K562 (cell line): ENCODE data around the gene SLC25A1. TPM values are rescaled to one million over a fixed set of nuclear protein-coding genes. Genes with fewer than 3 reads are reported as not detected.

Experiments
- BRF1 ChIP-seq: IDR thresholded peaks from 3 replicates; pipeline ENCODE4 v1.6.1; 2011; ENCODE audit warnings: borderline replicate concordance, mild to moderate bottlenecking; ENCODE audit not compliant: insufficient read length; ENCODE audit errors: extremely low read depth
- DACH1 ChIP-seq: fragments of 450-650 bp; IDR thresholded peaks from 2 replicates; pipeline ENCODE4 v1.6.1; 2018; ENCODE audit not compliant: partially characterized antibody
- KDM1A ChIP-seq, 2 experiments: fragments of 450-650 bp; IDR thresholded peaks; 2 replicates each; pipeline ENCODE4 v1.6.1; 2016; ENCODE audit warnings: mild to moderate bottlenecking in 2 of 2
- KDM5B ChIP-seq: fragments of 200-600 bp; sonication (generic); IDR thresholded peaks from 2 replicates; pipeline ENCODE4 v1.6.1; 2012; ENCODE audit warnings: low read depth, mild to moderate bottlenecking, moderate library complexity, low read length, control low read depth, inconsistent platforms; ENCODE audit not compliant: insufficient replicate concordance
- MBD1 ChIP-seq: fragments of 250-450 bp; sonication (Bioruptor Pico); IDR thresholded peaks from 2 replicates; pipeline ENCODE4 v1.8.0; 2022; ENCODE audit warnings: inconsistent platforms
- POLR2G ChIP-seq: fragments of 200-400 bp; formaldehyde crosslinking; IDR thresholded peaks from 2 replicates; pipeline ENCODE4 v1.6.1; 2017; ENCODE audit warnings: low read depth, mild to moderate bottlenecking, antibody characterized with exemption, low read length, moderate library complexity
- RBM17 ChIP-seq: fragments of 200-400 bp; formaldehyde crosslinking; IDR thresholded peaks from 2 replicates; pipeline ENCODE4 v1.6.1; 2017; ENCODE audit warnings: low read depth, mild to moderate bottlenecking, low read length, borderline replicate concordance
- RBM25 ChIP-seq: fragments of 200-400 bp; formaldehyde crosslinking; IDR thresholded peaks from 2 replicates; pipeline ENCODE4 v1.6.1; 2018; ENCODE audit warnings: low read length, low read depth, moderate library complexity; ENCODE audit not compliant: severe bottlenecking
- SUPT5H ChIP-seq: fragments of 450-650 bp; IDR thresholded peaks from 2 replicates; pipeline ENCODE4 v1.6.1; 2016
- USF1 ChIP-seq: sonication (generic); formaldehyde crosslinking; IDR thresholded peaks from 2 replicates; pipeline ENCODE4 v1.9.0; 2022; ENCODE audit warnings: mild to moderate bottlenecking, missing genetic modification reagents
- USF2 ChIP-seq: sonication (generic); formaldehyde crosslinking; IDR thresholded peaks from 2 replicates; pipeline ENCODE4 v1.5.0; 2020; ENCODE audit warnings: missing genetic modification reagents
- WHSC1 ChIP-seq: IDR thresholded peaks from one replicate; pipeline ENCODE4 v1.6.1; 2012; ENCODE audit warnings: low read length, control low read depth, inconsistent platforms
- XRCC3 ChIP-seq: fragments of 450-650 bp; IDR thresholded peaks from 2 replicates; pipeline ENCODE4 v1.6.1; 2017; ENCODE audit warnings: mild to moderate bottlenecking, moderate library complexity
- ZFP30 ChIP-seq: fragments of 250-450 bp; sonication (Bioruptor Pico); IDR thresholded peaks from 2 replicates; pipeline ENCODE4 v1.8.0; 2022; ENCODE audit warnings: moderate library complexity, mild to moderate bottlenecking, inconsistent platforms, borderline replicate concordance
- ZKSCAN1 ChIP-seq: fragments of 150-350 bp; IDR thresholded peaks from 2 replicates; pipeline ENCODE4 v1.6.1; 2016; ENCODE audit warnings: low read depth, low read length
- ZNF347 ChIP-seq: fragments of 450-650 bp; formaldehyde crosslinking; IDR thresholded peaks from 2 replicates; pipeline ENCODE4 v1.4.0; 2020; ENCODE audit warnings: low read depth, mild to moderate bottlenecking, moderate library complexity
- ZNF354B ChIP-seq: fragments of 250-450 bp; sonication (Bioruptor Pico); IDR thresholded peaks from 2 replicates; pipeline ENCODE4 v1.4.0; 2020
- ZNF644 ChIP-seq: fragments of 200-800 bp; sonication (Bioruptor generic); IDR thresholded peaks from 2 replicates; pipeline ENCODE4 v1.6.1; 2016; ENCODE audit warnings: low read depth, missing genetic modification characterization, missing compliant biosample characterization
- polyA plus RNA-seq, 8 experiments: library from polyadenylated mRNA; depleted of rRNA in 4 of 8; stranded (reverse) in 5 of 8; unstranded in 3 of 8; fragments of >200 nt; fragmentation: Nextera tagmentation in 2 of 8; fragmentation: Illumina TruSeq in 1 of 8; extraction: Ambion mirVana in 2 of 8; extraction: Trizol in 1 of 8; gene quantifications; 2 replicates each; pipeline versions ENCODE4 v1.2.1 to v1.2.3, GENCODE V29; 2011 to 2014; ENCODE audit warnings: inconsistent platforms in 1 of 8, missing spikeins in 1 of 8
- total RNA-seq, 7 experiments: library from RNA; depleted of rRNA in 6 of 7; stranded (reverse); fragments of >200 nt in 6 of 7; fragmentation: Illumina TruSeq in 2 of 7; extraction: Trizol in 2 of 7; gene quantifications; 2 replicates each; pipeline versions ENCODE4 v1.2.1 to v1.2.3, GENCODE V29; 2011 to 2021; ENCODE audit warnings: low replicate concordance in 1 of 7

Gene SLC25A1
- total and polyA plus RNA-seq, 9 of the 15 experiments (the other 6 are each of a cell fraction or from before 2014, with no cell fraction given): 11.0 to 408 (median 110) TPM

GRCh38 chr22:19136915-19137314 is 41.6 kb downstream of the SLC25A1 start (continued):
- TF ChIP-seq WHSC1: peak; percentile 17
- no peak for TF ChIP-seq KDM1A (IDR thresholded peaks at IDR 0.05)
- TF ChIP-seq RBM25: no peak
- no peak for TF ChIP-seq ZNF644
- peak; percentile 42; the same call in 1 of the 2 replicates for TF ChIP-seq POLR2G
- TF ChIP-seq XRCC3: no peak
- no peak for TF ChIP-seq USF2 (CRISPR knock-in tag)
- TF ChIP-seq ZNF354B: no peak
- no peak for TF ChIP-seq BRF1
- peak; percentile 10 for TF ChIP-seq KDM5B
- TF ChIP-seq ZKSCAN1: no peak
- no peak for TF ChIP-seq MBD1 (CRISPR knock-in tag)
- no peak for TF ChIP-seq ZFP30
- TF ChIP-seq ZNF347: no peak
- TF ChIP-seq RBM17: no peak
- TF ChIP-seq USF1 (CRISPR knock-in tag): no peak
- no peak for TF ChIP-seq SUPT5H
- no peak for TF ChIP-seq DACH1
